H9 (cell line): ENCODE data around the gene IDUA. TPM values are rescaled to one million over a fixed set of nuclear protein-coding genes. Genes with fewer than 3 reads are reported as not detected.

Experiments used
- DNase-seq: peaks from one replicate; pipeline ENCODE4 v3.0.0-alpha.2; 2017
- H2AFZ ChIP-seq: one replicate; pipeline ENCODE4 v1.6.1; 2013; ENCODE audit warnings: mild to moderate bottlenecking, low read length, control low read depth, moderate library complexity
- H2AK5ac ChIP-seq: 2 replicates; pipeline ENCODE4 v1.6.1; 2013; ENCODE audit warnings: low read length, control low read depth, mixed read lengths; ENCODE audit not compliant: insufficient read length
- H2BK120ac ChIP-seq: one replicate; pipeline ENCODE4 v1.6.1; 2013; ENCODE audit warnings: low read depth, mild to moderate bottlenecking, low read length, control low read depth, inconsistent platforms; ENCODE audit not compliant: poor library complexity, severe bottlenecking
- H2BK12ac ChIP-seq: 2 replicates; pipeline ENCODE4 v1.6.1; 2013; ENCODE audit warnings: low read length, control low read depth, mixed read lengths, low read depth; ENCODE audit not compliant: insufficient read length
- H2BK15ac ChIP-seq: 2 replicates; pipeline ENCODE4 v1.6.1; 2013; ENCODE audit warnings: low read depth, low read length, control low read depth
- H2BK20ac ChIP-seq: one replicate; pipeline ENCODE4 v1.6.1; 2013; ENCODE audit warnings: low read depth, mild to moderate bottlenecking, low read length, control low read depth, inconsistent platforms; ENCODE audit not compliant: poor library complexity, severe bottlenecking
- H2BK5ac ChIP-seq: 2 replicates; pipeline ENCODE4 v1.6.1; 2013; ENCODE audit warnings: low read length, control low read depth, mixed read lengths; ENCODE audit not compliant: insufficient read length
- H3K14ac ChIP-seq: 2 replicates; pipeline ENCODE4 v1.6.1; 2013; ENCODE audit warnings: low read length, control low read depth; ENCODE audit not compliant: insufficient read depth
- H3K18ac ChIP-seq: 2 replicates; pipeline ENCODE4 v1.6.1; 2013; ENCODE audit warnings: low read depth, mild to moderate bottlenecking, mixed read lengths, low read length, control low read depth; ENCODE audit not compliant: insufficient read length
- H3K23ac ChIP-seq: 2 replicates; pipeline ENCODE4 v1.6.1; 2013; ENCODE audit warnings: low read length, control low read depth, mixed read lengths, low read depth; ENCODE audit not compliant: insufficient read length
- H3K23me2 ChIP-seq: 2 replicates; pipeline ENCODE4 v1.6.1; 2013; ENCODE audit warnings: low read depth, mild to moderate bottlenecking, mixed read lengths, low read length, control low read depth; ENCODE audit not compliant: insufficient read length, poor library complexity, severe bottlenecking
- H3K27ac ChIP-seq: 2 replicates; pipeline ENCODE4 v1.5.1; 2013; ENCODE audit warnings: low read length, control low read depth, mixed read lengths, low read depth; ENCODE audit not compliant: insufficient read length
- H3K27me3 ChIP-seq: 2 replicates; pipeline ENCODE4 v1.6.1; 2013; ENCODE audit warnings: low read length, control low read depth, inconsistent platforms; ENCODE audit not compliant: insufficient read depth
- H3K4ac ChIP-seq: 2 replicates; pipeline ENCODE4 v1.6.1; 2013; ENCODE audit warnings: low read depth, mild to moderate bottlenecking, control low read depth, inconsistent platforms, low read length, moderate library complexity
- H3K4me1 ChIP-seq: 2 replicates; pipeline ENCODE4 v1.6.1; 2013; ENCODE audit warnings: low read length, control low read depth, inconsistent platforms; ENCODE audit not compliant: insufficient read depth
- H3K4me2 ChIP-seq: 2 replicates; pipeline ENCODE4 v1.6.1; 2013; ENCODE audit warnings: low read length, control low read depth, mixed read lengths; ENCODE audit not compliant: insufficient read length, insufficient read depth
- H3K56ac ChIP-seq: 2 replicates; pipeline ENCODE4 v1.6.1; 2013; ENCODE audit warnings: low read depth, mild to moderate bottlenecking, mixed read lengths, low read length, control low read depth; ENCODE audit not compliant: insufficient read length
- H3K79me1 ChIP-seq: 2 replicates; pipeline ENCODE4 v1.6.1; 2013; ENCODE audit warnings: low read depth, mild to moderate bottlenecking, moderate library complexity, low read length, control low read depth, inconsistent platforms; ENCODE audit not compliant: insufficient read depth, poor library complexity, severe bottlenecking
- H3K79me2 ChIP-seq: 2 replicates; pipeline ENCODE4 v1.6.1; 2013; ENCODE audit warnings: low read length, control low read depth, inconsistent platforms; ENCODE audit not compliant: insufficient read depth
- H3K9ac ChIP-seq: 2 replicates; pipeline ENCODE4 v1.6.1; 2013; ENCODE audit warnings: low read length, control low read depth, mixed read lengths; ENCODE audit not compliant: insufficient read length; ENCODE audit errors: extremely low read depth
- H3K9me3 ChIP-seq: one replicate; pipeline ENCODE4 v1.6.1; 2013; ENCODE audit warnings: low read depth, low read length, inconsistent platforms; ENCODE audit not compliant: control insufficient read depth
- H3T11ph ChIP-seq: one replicate; pipeline ENCODE4 v1.6.1; 2013; ENCODE audit warnings: mild to moderate bottlenecking, low read length, control low read depth, inconsistent platforms
- H4K20me1 ChIP-seq: one replicate; pipeline ENCODE4 v1.6.1; 2013; ENCODE audit not compliant: control insufficient read depth, insufficient read length, insufficient read depth
- H4K5ac ChIP-seq: 2 replicates; pipeline ENCODE4 v1.6.1; 2013; ENCODE audit warnings: low read depth, mild to moderate bottlenecking, mixed read lengths, low read length, control low read depth; ENCODE audit not compliant: insufficient read length
- H4K8ac ChIP-seq: replicated peaks from 2 replicates; pipeline ENCODE4 v1.6.1; 2013; ENCODE audit warnings: low read length, control low read depth, mixed read lengths, low read depth; ENCODE audit not compliant: insufficient read length
- H4K91ac ChIP-seq: 2 replicates; pipeline ENCODE4 v1.6.1; 2013; ENCODE audit warnings: low read depth, mild to moderate bottlenecking, moderate library complexity, mixed read lengths, low read length, control low read depth; ENCODE audit not compliant: insufficient read length
- H3K27ac Mint-ChIP-seq, 3 experiments: 2 replicates in 2 of 3; 3 replicates in 1 of 3; pipeline ENCODE4 v1.8.0; 2020 to 2021; ENCODE audit warnings: mixed read lengths in 3 of 3, mild to moderate bottlenecking in 1 of 3, moderate library complexity in 1 of 3
- H3K27me3 Mint-ChIP-seq: 2 replicates; pipeline ENCODE4 v1.8.0; 2021; ENCODE audit warnings: low read depth, mild to moderate bottlenecking, moderate library complexity, mixed read lengths
- H3K36me3 Mint-ChIP-seq, 3 experiments: 2 replicates in 2 of 3; 3 replicates in 1 of 3; pipeline ENCODE4 v1.8.0; 2020 to 2021; ENCODE audit warnings: low read depth in 3 of 3, mixed read lengths in 3 of 3; ENCODE audit not compliant: insufficient read depth in 1 of 3
- H3K4me1 Mint-ChIP-seq, 2 experiments: 2 replicates each; pipeline ENCODE4 v1.8.0; 2020; ENCODE audit warnings: mixed read lengths in 2 of 2
- H3K4me3 Mint-ChIP-seq, 2 experiments: 2 replicates in 1 of 2; 3 replicates in 1 of 2; pipeline ENCODE4 v1.8.0; 2020 to 2021; ENCODE audit warnings: mild to moderate bottlenecking in 2 of 2, mixed read lengths in 2 of 2, moderate library complexity in 1 of 2
- H3K9me3 Mint-ChIP-seq, 2 experiments: 2 replicates in 1 of 2; 3 replicates in 1 of 2; pipeline ENCODE4 v1.8.0; 2020; ENCODE audit warnings: mild to moderate bottlenecking in 2 of 2, mixed read lengths in 2 of 2, moderate library complexity in 1 of 2
- CTCF ChIP-seq: fragments of 200-600 bp; sonication (generic); conservative IDR thresholded peaks from 3 replicates; pipeline ENCODE4 v1.8.0; 2021; ENCODE audit warnings: antibody characterized with exemption, mild to moderate bottlenecking
- WGBS: extraction: QIAGEN DNeasy Blood & Tissue Kit; methylation state at CpG from one replicate; pipeline ENCODE4 v1.1.7; 2013; ENCODE audit warnings: missing lambda C conversion rate, low lambda C conversion rate, mixed read lengths; ENCODE audit not compliant: insufficient read length; ENCODE audit errors: extremely low coverage; 5-methylcytosine and 5-hydroxymethylcytosine counted together
- total RNA-seq: library from RNA; stranded (reverse); gene quantifications from 2 replicates; pipeline ENCODE4 v1.2.1, GENCODE V29; 2021

The IDUA gene
- total RNA-seq, 1 experiment from 2014 or later: 14.5 TPM

DNA sequence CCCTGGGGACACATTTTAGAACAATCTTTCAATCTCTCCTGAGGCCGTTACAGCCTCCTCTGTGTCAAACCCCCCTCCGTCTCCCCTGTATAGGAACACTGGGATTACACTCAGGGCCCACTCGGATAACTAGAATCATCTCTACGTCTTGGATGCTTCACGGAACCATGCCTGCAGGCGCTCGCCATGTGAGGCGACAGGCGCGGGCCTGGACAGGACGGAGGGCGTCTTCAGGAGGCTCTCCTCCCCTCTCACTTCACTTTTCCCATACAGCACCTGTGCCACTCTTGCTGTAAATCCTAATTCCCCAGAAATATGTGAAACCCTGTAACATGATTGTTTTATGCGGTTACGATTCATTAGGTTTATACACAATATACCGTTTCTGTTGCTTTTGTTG lies 4.0 kb upstream of the IDUA start:
- Histone ChIP-seq H2BK5ac (no peak overlapping the region), H2AFZ (no peak overlapping the region), H3K56ac (no peak overlapping the region), H2AK5ac (no peak overlapping the region), H3K27me3 (no peaks in the 10 kb centered on the region; the same call in 1 of the 2 replicates), H4K91ac (no peak overlapping the region), H2BK15ac (no peak overlapping the region), H3K27ac (no peak overlapping the region), H2BK12ac (no peak overlapping the region), H3K18ac (no peak overlapping the region), H3K4me2 (no peak overlapping the region), H3K14ac (no peak overlapping the region), H3K79me2 (no peaks in the 10 kb centered on the region), H2BK20ac (no peak overlapping the region), H4K5ac (no peak overlapping the region), H3K23ac (no peak overlapping the region), H3K9ac (no peak overlapping the region), H2BK120ac (no peak overlapping the region), H3K79me1 (no peaks in the 10 kb centered on the region), H3K23me2 (peaks cover 3% of the 10 kb centered on the region), H4K20me1 (no peaks in the 10 kb centered on the region), H3T11ph (no peak overlapping the region), H3K9me3 (no peaks in the 10 kb centered on the region), H4K8ac (no peak overlapping the region), H3K4ac (no peak overlapping the region), H3K4me1 (peaks cover 3% of the 10 kb centered on the region; the same call in 1 of the 2 replicates)
- H3K4me3 Mint-ChIP-seq: no peak overlapping the region
- H3K36me3 Mint-ChIP-seq: no peaks in the 10 kb centered on the region
- H3K27me3 Mint-ChIP-seq: peaks cover 48% of the 10 kb centered on the region
- no CpG with 5 or more reads among the region's 15 CpGs for WGBS
- H3K9me3 Mint-ChIP-seq: peaks cover 0 to 4% of the 10 kb centered on the region in 2 experiments; a peak in 1 of 5 replicates
- H3K27ac Mint-ChIP-seq: no peak overlapping the region
- DNase-seq: no peak
- peaks cover 15 to 17% of the 10 kb centered on the region in 2 experiments for H3K4me1 Mint-ChIP-seq
- TF ChIP-seq CTCF: no peak
